Measurements from ENCODE around the gene CEMIP.

GRCh38 chr15:80949756-80950155 is 170.6 kb downstream of the CEMIP start:
- no peak for TF ChIP-seq CTCF (IDR thresholded peaks at IDR 0.05)
- no peak for TF ChIP-seq POLR2A (IDR thresholded peaks at IDR 0.05)
- no peak for TF ChIP-seq EP300 (IDR thresholded peaks at IDR 0.05)
